Retina (tissue), 1 donor: ENCODE results near the gene ZNF296.
"Not testable (repeated sequence)": the region's sequence is repeated elsewhere in the genome, so short reads cannot be mapped to it uniquely, and the experiment has no call there.

Experiments used
- DNase-seq: peaks from one replicate; pipeline ENCODE4 v3.0.0-alpha.2; 2016

Gene ZNF296

GRCh38 chr19:45076029-45076850 lies at the start of gene ZNF296:
TSS of gene ZNF296 (minus strand) at chr19:45076478. CDS start at chr19:45076373, 105 bp downstream.
- DNase-seq: peak; percentile 55

- DNase-seq: no peak
Measured at GRCh38 chr19:45125360-45125759, 49.1 kb upstream of the ZNF296 start.

GRCh38 chr19:45124021-45124420 lies 47.7 kb upstream of the ZNF296 start:
- DNase-seq: no peak

- no peak for DNase-seq
Measured at GRCh38 chr19:45123440-45123850, 47.2 kb upstream of the ZNF296 start.

- DNase-seq: no peak
Measured at GRCh38 chr19:45122832-45123231, 46.6 kb upstream of the ZNF296 start.

GRCh38 chr19:45121827-45122345 lies 45.6 kb upstream of the ZNF296 start:
- no peak for DNase-seq

GRCh38 chr19:45119582-45119981 lies 43.3 kb upstream of the ZNF296 start:
- no peak for DNase-seq

GRCh38 chr19:45118591-45119355 lies 42.5 kb upstream of the ZNF296 start:
- not testable (repeated sequence) for DNase-seq

- no peak for DNase-seq
Measured at GRCh38 chr19:45118106-45118505, 41.8 kb upstream of the ZNF296 start.

GRCh38 chr19:45117671-45118070 lies 41.4 kb upstream of the ZNF296 start:
- DNase-seq: no peak

- DNase-seq: peak; percentile 20
Measured at GRCh38 chr19:45117167-45117594, 40.9 kb upstream of the ZNF296 start.

- DNase-seq: peak; percentile 31
Measured at GRCh38 chr19:45115809-45116615, 39.7 kb upstream of the ZNF296 start.

- DNase-seq: no peak
Measured at GRCh38 chr19:45114116-45114515, 37.8 kb upstream of the ZNF296 start.

GRCh38 chr19:45113628-45114027 lies 37.4 kb upstream of the ZNF296 start:
- DNase-seq: no peak

- no peak for DNase-seq
Measured at GRCh38 chr19:45112111-45112827, 36.0 kb upstream of the ZNF296 start.

- DNase-seq: no peak
Measured at GRCh38 chr19:45110851-45111266, 34.6 kb upstream of the ZNF296 start.

GRCh38 chr19:45107621-45108150 lies 31.4 kb upstream of the ZNF296 start:
- no peak for DNase-seq

GRCh38 chr19:45106363-45106762 lies 30.1 kb upstream of the ZNF296 start:
- DNase-seq: not testable (repeated sequence)

GRCh38 chr19:45104658-45105349 lies 28.5 kb upstream of the ZNF296 start:
- no peak for DNase-seq

- peak; percentile 61 for DNase-seq
Measured at GRCh38 chr19:45103508-45104319, 27.4 kb upstream of the ZNF296 start.
